Spleen (tissue), 11 donors: ENCODE data around the gene COQ10B. TPM values are rescaled to one million over a fixed set of nuclear protein-coding genes. Genes with fewer than 3 reads are reported as not detected.

Source experiments
- DNase-seq: peaks from one replicate; pipeline ENCODE4 v3.0.0-alpha.2; 2020
- H3K27ac ChIP-seq, 8 donors: fragments of 200-600 bp; sonication (generic) in 7 of 8; 1 replicate in 4 of 8; 2 replicates in 4 of 8; pipeline versions ENCODE4 v1.5.0 to v1.8.0; 2016 to 2021; ENCODE audit warnings: inconsistent platforms in 4 of 8, mild to moderate bottlenecking in 4 of 8, moderate library complexity in 1 of 8
- H3K27me3 ChIP-seq, 7 donors: fragments of 200-600 bp; sonication (generic) in 6 of 7; replicated peaks in 1 of 7; 1 replicate in 4 of 7; 2 replicates in 3 of 7; pipeline versions ENCODE4 v1.5.0 to v1.8.0; 2016 to 2021; ENCODE audit warnings: inconsistent platforms in 3 of 7, mild to moderate bottlenecking in 1 of 7
- H3K36me3 ChIP-seq, 6 donors: fragments of 200-600 bp; sonication (generic) in 5 of 6; 1 replicate in 4 of 6; 2 replicates in 2 of 6; pipeline versions ENCODE4 v1.5.0 to v1.8.0; 2016 to 2021; ENCODE audit warnings: inconsistent platforms in 2 of 6
- H3K4me1 ChIP-seq, 6 donors: fragments of 200-600 bp; sonication (generic) in 5 of 6; 1 replicate in 3 of 6; 2 replicates in 3 of 6; pipeline versions ENCODE4 v1.5.0 to v1.8.0; 2016 to 2021; ENCODE audit warnings: inconsistent platforms in 3 of 6
- H3K4me3 ChIP-seq, 8 donors: fragments of 200-600 bp; sonication (generic) in 7 of 8; 1 replicate in 4 of 8; 2 replicates in 4 of 8; pipeline versions ENCODE4 v1.5.0 to v1.8.0; 2016 to 2021; ENCODE audit warnings: inconsistent platforms in 4 of 8, mild to moderate bottlenecking in 4 of 8, moderate library complexity in 2 of 8
- H3K9me3 ChIP-seq, 8 donors: fragments of 200-600 bp; sonication (generic) in 7 of 8; 1 replicate in 4 of 8; 2 replicates in 4 of 8; pipeline versions ENCODE4 v1.5.0 to v1.8.0; 2016 to 2021; ENCODE audit warnings: inconsistent platforms in 4 of 8
- CTCF ChIP-seq, 11 experiments: fragments of 200-600 bp in 7 of 11; fragments of 450-650 bp in 4 of 11; sonication (generic) in 4 of 11; IDR thresholded peaks in 8 of 11; conservative IDR thresholded peaks in 3 of 11; 1 replicate in 7 of 11; 2 replicates in 4 of 11; pipeline versions ENCODE4 v1.4.0 to v1.8.0; 2016 to 2021; ENCODE audit warnings: antibody characterized with exemption in 11 of 11, inconsistent platforms in 4 of 11, mild to moderate bottlenecking in 1 of 11
- POLR2A ChIP-seq, 3 donors: fragments of 450-650 bp; IDR thresholded peaks; one replicate each; pipeline ENCODE4 v1.5.1; 2017; ENCODE audit warnings: antibody characterized with exemption in 3 of 3, mild to moderate bottlenecking in 1 of 3
- POLR2AphosphoS5 ChIP-seq, 3 donors: sonication (generic); formaldehyde crosslinking; IDR thresholded peaks; one replicate each; pipeline ENCODE4 v1.5.1; 2017; ENCODE audit warnings: antibody characterized with exemption in 3 of 3
- WGBS, 5 donors: extraction: QIAGEN DNeasy Blood & Tissue Kit in 3 of 5; methylation state at CpG; one replicate each; pipeline versions ENCODE4 v1.1.5 to v1.1.7; 2013 to 2018; 5-methylcytosine and 5-hydroxymethylcytosine counted together
- intact Hi-C: fragments of 100-400 bp; cut with DNase I; formaldehyde crosslinking; loops from one replicate; pipeline ENCODE4 v1.15.0; 2023; ENCODE audit warnings: low total_unique reads
- polyA plus RNA-seq, 3 donors: library from polyadenylated mRNA; stranded (reverse); fragments of 200-250 nt; gene quantifications; one replicate each; pipeline ENCODE4 v1.2.1, GENCODE V29; 2013
- small RNA-seq, 4 donors: library from RNA; depleted of rRNA; stranded (forward); fragments of <200 nt; gene quantifications; one replicate each; pipeline ENCODE3, GENCODE V24; 2016
- total RNA-seq, 7 donors: library from RNA; depleted of rRNA in 3 of 7; stranded (reverse); fragments of >200 nt in 3 of 7; fragmentation: NEBNext Ultra II Directional in 4 of 7; extraction: Animal tissue kit (Norgen Biotek cat#: 25700) in 4 of 7; gene quantifications; one replicate each; pipeline versions ENCODE4 v1.1.0 to v1.2.1, GENCODE V29; 2016 to 2021
- donor health status: healthy with polysubstance abuse.
- donor health status: DM: no; HTN: no; CAD: no; lungs with moderate emphysema.
- donor health status: DM: no; HTN: no; CAD: no.
- donor health status: Bipolar disorder and iron deficiency.
- donor health status: healthy.
- donor health status: DM: no; HTN: no; CAD: no.
- donor health status: DM: yes; HTN: yes; CAD: no.

Gene COQ10B
- total and polyA plus RNA-seq, 10 donors = 9.3 to 34.7 (median 26.4) TPM

- no peak for DNase-seq
- TF ChIP-seq CTCF (IDR thresholded peaks at IDR 0.05 in 8 of 11, conservative IDR thresholded peaks at IDR 0.05 in 3 of 11) = no peak
- TF ChIP-seq POLR2A (IDR thresholded peaks at IDR 0.05) = no peak
- no peak for TF ChIP-seq POLR2AphosphoS5 (IDR thresholded peaks at IDR 0.05)
- no peaks in the 10 kb centered on the region for H3K27me3 ChIP-seq
- H3K4me1 ChIP-seq = peaks cover 12 to 61% (median 39%) of the 10 kb centered on the region in 6 donors
- intact Hi-C loops = loop anchor here (10.0 kb wide), 1 partner anchor 62 kb away; the partner anchor contains the start of gene COQ10B
- peak overlapping the region; percentile 69 to 92 (median 84) for H3K4me3 ChIP-seq
- peaks cover 0 to 25% (median 5%) of the 10 kb centered on the region in 6 donors for H3K36me3 ChIP-seq
- H3K27ac ChIP-seq = peak overlapping the region; percentile 88 to 98 (median 96)
- 0 to 2% (median 0%) methylated on average over 10 to 17 of the region's 17 CpGs for WGBS, 5 donors
- peaks cover 0 to 16% (median 8%) of the 10 kb centered on the region in 8 donors for H3K9me3 ChIP-seq
Observed at GRCh38 chr2:197516393-197516761, 63.0 kb downstream of the COQ10B start.

- peaks cover 12 to 65% (median 39%) of the 10 kb centered on the region in 6 donors for H3K4me1 ChIP-seq
- peaks cover 0 to 32% (median 8%) of the 10 kb centered on the region in 6 donors for H3K36me3 ChIP-seq
- H3K27ac ChIP-seq = peak overlapping the region in 6 of 8 donors; percentile 95 to 98 (median 96)
- H3K9me3 ChIP-seq = peaks cover 0 to 18% (median 11%) of the 10 kb centered on the region in 8 donors
- H3K27me3 ChIP-seq = no peaks in the 10 kb centered on the region
- 29 to 54% (median 36%) methylated on average over 2 of the region's 2 CpGs for WGBS, 5 donors
- peak overlapping the region in 7 of 8 donors; percentile 69 to 92 (median 84) for H3K4me3 ChIP-seq
- intact Hi-C loops = loop anchor here (10.0 kb wide), 1 partner anchor 62 kb away; the partner anchor contains the start of gene COQ10B
- DNase-seq = no peak
- no peak for TF ChIP-seq CTCF (IDR thresholded peaks at IDR 0.05 in 8 of 11, conservative IDR thresholded peaks at IDR 0.05 in 3 of 11)
- TF ChIP-seq POLR2AphosphoS5 (IDR thresholded peaks at IDR 0.05) = no peak
- TF ChIP-seq POLR2A (IDR thresholded peaks at IDR 0.05) = no peak
Observed at GRCh38 chr2:197517150-197517549, 63.8 kb downstream of the COQ10B start.

Small RNA genes lying within 50 kb of the gene (small RNA-seq; reads per million reads assigned to genes)
- 0 reads per million in 4 donors for gene RF00394
- gene RNU6-1029P = 0 reads per million in 4 donors

Other genes starting within 250 kb of the COQ10B start
- 100 to 1,000 TPM; 108 to 183 (median 145) TPM for gene ANKRD44, start 142.8 kb upstream of the COQ10B start, total RNA-seq
- gene ANKRD44, start 142.8 kb upstream of the COQ10B start, polyA plus RNA-seq = 10 to 100 TPM; 16.0 to 18.5 (median 16.3) TPM
- 1,000 to 10,000 TPM in 1 of 7 donors, 100 to 1,000 TPM in 6; 330 to 1,150 (median 357) TPM for gene SF3B1, start 18.5 kb upstream of the COQ10B start, total RNA-seq
- 100 to 1,000 TPM; 256 to 327 (median 261) TPM for gene SF3B1, start 18.5 kb upstream of the COQ10B start, polyA plus RNA-seq
- 100 to 1,000 TPM in 4 of 7 donors, 10 to 100 TPM in 3; 75.2 to 202 (median 100) TPM for gene HSPD1, start 46.3 kb downstream of the COQ10B start, total RNA-seq
- 100 to 1,000 TPM in 2 of 3 donors, 10 to 100 TPM in 1; 93.3 to 159 (median 143) TPM for gene HSPD1, start 46.3 kb downstream of the COQ10B start, polyA plus RNA-seq
- 10 to 100 TPM; 38.1 to 89.4 (median 46.4) TPM for gene HSPE1, start 46.8 kb downstream of the COQ10B start, total RNA-seq
- 100 to 1,000 TPM in 2 of 3 donors, 10 to 100 TPM in 1; 97.8 to 138 (median 133) TPM for gene HSPE1, start 46.8 kb downstream of the COQ10B start, polyA plus RNA-seq
- 10 to 100 TPM; 15.5 to 38.3 (median 23.7) TPM for gene MOB4, start 62.5 kb downstream of the COQ10B start, total RNA-seq
- gene MOB4, start 62.5 kb downstream of the COQ10B start, polyA plus RNA-seq = 10 to 100 TPM; 17.3 to 27.1 (median 23.8) TPM
- gene RFTN2, start 222.0 kb downstream of the COQ10B start, total RNA-seq = 10 to 100 TPM in 1 of 7 donors, 1 to 10 TPM in 6; 2.0 to 13.3 (median 3.2) TPM
- under 1 TPM; 0.52 to 0.93 (median 0.65) TPM for gene RFTN2, start 222.0 kb downstream of the COQ10B start, polyA plus RNA-seq